H4 (cell line): ENCODE data around the gene SGCA. TPM values are rescaled to one million over a fixed set of nuclear protein-coding genes. Genes with fewer than 3 reads are reported as not detected.

ENCODE experiments used
- DNase-seq: peaks from one replicate; pipeline ENCODE4 v3.0.0-alpha.2; 2015; ENCODE audit warnings: low spot score
- total RNA-seq: library from RNA; depleted of rRNA; stranded (reverse); fragments of >200 nt; shearing (Covaris generic); gene quantifications from 2 replicates; pipeline ENCODE4 v1.2.3, GENCODE V29; 2014

The SGCA gene
- total RNA-seq, 1 experiment from 2014 or later: 0.45 TPM

DNA sequence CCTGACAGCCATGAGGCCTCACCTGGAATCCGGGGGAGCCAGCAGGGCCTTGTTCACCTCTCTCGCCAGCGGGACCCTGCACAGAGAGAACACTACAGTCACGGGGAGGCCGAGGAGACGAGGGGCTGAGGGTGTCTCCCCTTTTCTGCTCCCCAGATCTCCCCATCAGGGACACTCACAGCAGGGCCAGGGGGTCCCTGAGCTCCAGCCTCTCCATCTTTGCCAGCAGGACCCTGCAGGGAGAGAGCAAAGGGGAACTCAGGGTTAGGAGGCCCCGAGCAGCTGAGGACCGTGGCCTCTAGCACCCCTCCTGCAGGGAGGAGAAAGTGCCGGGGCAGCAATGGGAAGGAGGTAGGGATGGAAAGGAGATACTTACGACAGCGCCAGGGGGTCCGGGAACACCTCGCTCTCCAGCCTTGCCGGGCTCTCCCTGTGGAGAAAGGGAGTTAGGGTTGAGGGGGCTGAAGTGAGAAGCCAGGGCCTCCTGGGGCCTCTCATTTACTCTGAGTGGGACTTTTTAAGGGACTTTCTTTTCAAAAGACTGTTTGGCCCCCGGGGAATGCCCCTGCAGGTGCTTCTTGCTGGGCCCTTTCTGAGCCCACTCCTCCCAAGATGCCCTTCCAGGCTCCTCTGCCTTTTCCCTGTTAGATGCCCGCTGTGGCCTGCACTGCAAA is 26.9 kb downstream of the SGCA start:
- DNase-seq: no peak

DNA sequence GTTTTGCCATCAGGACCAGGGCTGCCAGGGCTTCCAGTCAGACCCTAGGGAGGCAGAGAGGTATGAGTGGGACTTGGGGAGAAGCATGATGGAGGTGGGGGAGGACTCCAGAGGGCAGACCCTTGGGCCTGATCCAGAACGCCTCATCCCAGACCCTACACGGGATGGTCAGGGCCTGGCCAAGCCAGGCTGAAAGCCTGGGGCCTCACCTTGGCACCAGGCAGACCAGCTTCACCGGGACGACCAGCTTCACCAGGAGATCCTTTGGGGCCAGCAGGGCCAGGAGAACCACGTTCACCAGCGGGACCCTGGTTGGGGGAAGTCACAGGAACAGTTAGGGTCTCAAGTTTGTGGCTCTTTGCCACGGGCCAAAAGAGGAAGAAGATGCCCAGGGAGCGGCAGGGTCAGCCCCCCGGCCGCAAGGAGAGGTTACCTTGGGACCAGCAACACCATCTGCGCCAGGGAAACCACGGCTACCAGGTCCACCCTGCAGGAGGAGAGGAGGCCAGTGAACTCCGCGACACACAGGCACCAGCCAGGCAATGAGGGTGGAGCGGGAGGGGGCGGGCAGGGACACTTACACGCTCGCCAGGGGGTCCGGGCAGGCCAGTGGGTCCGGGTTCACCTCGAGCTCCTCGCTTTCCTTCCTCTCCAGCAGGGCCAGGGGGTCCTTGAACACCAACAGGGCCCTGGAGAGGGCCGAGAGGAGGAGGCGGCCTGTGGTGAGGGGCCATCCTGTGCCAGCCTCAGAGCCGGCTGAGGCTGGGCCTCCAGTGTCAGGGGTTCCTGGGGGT is 28.5 kb downstream of the SGCA start:
- no peak for DNase-seq

DNA sequence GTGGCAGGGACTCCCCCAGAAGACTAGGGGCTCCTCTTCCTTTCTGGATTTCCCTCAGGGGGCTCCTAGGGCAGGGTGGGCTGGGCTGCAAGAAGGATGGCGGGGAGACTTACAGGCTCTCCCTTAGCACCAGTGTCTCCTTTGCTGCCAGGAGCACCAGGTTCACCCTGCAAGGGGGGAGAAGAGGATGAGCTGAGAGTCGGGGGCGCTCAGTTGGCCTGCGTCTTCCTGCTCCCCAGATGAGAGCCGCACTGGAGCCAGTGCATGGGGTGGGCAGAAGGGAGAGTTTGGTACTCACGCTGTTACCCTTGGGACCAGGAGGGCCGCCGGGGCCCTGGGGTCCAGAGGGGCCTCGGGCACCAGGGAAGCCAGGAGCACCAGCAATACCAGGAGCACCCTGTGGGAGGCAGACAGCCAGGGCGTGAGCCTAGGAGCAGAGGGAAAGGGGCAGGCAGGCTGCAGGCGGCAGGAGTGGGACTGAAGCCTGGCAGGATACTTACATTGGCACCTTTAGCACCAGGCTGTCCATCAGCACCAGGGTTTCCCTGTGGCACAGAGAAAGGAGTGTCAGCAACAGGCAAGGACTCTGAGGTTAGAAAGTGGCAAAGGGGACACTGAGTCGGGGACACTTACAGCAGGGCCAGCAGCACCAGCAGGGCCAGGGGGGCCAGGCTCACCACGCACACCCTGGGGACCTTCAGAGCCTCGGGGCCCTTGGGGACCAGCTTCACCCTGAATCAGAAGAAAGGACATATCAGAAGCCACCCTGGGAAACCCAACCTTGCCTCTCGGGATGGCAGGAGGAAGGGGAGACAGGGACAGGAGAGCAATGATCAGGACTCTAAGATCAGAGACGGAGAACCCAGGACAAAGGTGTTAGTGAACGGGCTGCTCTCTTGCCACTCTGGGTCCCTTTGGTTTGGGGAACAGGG is 29.4 kb downstream of the SGCA start:
- no peak for DNase-seq

DNA sequence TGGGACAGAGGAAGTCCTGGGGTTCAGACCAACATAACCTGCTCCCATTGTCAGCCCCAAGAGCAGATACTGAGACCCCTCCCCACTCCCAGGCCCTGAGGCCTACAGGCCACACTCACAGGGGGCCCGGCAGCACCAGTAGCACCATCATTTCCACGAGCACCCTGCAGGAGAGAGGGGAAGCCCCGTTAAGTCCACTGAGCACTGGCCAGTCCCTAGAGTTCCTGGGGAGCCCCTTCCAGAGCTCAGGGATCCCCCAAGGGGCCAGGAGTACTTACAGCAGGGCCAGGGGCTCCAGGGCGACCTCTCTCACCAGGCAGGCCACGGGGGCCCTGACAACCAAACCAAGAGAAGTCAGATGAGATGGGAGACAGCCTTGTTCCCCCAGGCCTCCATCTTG is 30.2 kb downstream of the SGCA start:
- no peak for DNase-seq

DNA sequence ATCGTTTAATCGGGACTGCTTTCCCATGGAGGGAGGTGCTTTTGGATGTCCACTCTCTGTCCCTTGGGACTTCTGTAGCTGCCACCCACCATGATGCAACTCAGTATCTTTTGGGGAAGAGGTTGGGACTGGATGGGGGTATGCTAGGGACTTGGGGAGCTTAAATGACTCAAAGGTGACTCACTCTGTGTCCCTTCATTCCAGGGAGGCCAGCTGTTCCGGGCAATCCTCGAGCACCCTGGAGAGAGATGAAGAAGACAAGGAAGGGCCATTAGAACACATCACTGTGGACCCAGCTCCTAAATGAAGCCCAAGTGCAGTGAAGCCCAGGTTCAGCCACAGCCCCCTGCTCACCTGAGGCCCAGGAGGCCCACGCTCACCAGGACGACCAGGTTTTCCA is 31.0 kb downstream of the SGCA start:
- no peak for DNase-seq

DNA sequence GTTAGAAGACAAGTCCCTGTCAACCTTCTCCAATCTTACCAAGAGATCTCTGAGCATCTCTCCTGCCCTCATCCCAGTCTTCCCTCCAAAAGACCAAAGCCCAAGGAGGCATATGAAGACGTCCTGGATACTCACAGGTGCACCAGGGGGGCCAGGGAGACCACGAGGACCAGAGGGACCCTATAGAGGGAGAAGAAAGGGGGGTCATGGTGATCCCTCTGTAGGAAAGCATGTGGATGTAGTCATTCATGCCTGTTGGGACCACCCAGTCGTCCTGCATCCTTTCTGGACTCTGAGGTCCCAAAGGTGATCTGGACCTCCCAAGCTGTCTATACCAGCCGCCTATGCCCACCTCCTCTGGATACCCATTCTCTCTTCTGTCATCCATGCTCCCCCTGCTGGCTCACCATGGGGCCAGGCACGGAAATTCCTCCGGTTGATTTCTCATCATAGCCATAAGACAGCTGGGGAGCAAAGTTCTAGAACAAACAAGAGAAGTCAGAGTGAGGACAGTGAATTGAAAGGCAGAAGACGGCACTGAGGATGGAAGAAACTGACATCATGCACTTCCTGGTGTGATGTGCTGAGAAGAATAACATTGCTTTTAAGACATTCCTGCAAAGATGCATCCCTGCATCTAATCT is 32.3 kb downstream of the SGCA start:
- peak; percentile 65 for DNase-seq

DNA sequence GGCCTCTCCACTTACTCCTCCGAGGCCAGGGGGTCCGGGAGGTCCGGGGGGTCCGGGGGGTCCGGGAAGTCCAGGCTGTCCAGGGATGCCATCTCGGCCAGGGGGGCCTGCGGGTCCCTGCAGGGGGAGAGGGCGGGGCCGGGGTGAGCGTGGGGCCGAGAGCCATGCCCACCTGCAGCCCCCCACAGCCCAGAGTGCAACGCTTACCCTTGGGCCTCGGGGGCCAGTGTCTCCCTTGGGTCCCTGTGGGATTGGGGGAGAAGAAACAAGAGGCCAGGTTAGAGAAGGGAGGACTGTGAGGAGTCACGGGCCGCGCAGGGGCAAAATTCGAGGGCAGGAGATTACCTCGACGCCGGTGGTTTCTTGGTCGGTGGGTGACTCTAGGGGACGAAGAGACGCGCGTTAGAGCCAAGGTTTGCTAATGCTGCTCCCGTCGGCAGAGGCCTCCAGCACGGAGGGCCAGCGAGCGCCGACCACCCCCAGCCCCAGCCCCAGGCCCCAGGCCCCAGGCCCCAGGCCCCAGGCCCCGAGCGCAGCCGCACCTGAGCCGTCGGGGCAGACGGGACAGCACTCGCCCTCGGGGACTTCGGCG is 33.5 kb downstream of the SGCA start:
- DNase-seq: no peak

DNA sequence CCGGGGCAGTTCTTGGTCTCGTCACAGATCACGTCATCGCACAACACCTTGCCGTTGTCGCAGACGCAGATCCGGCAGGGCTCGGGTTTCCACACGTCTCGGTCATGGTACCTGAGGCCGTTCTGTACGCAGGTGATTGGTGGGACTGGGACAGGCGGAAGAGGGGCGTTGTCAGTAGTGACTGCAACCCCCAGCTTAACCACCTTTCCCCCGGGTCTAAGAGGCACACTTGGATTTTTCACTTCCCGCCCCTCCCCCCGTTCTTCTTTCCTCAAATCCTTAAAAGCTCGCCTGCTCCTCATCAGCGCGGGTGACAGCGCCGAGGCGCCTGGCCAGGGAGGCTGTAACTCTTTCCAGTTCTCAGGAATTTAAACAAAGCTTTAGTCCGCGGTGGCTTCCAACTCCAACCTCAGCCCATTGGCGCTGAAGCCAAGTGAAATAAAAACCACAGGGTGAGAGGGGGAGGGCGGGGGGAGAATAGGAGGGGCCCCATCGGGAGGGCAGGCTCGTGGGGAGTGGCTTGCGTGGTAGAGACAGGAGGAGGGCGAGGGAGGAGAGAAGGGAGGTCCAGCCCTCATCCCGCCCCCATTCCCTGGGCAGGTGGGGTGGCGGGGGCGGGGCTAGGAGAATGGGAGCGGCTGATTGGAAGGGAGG is 34.1 kb downstream of the SGCA start:
- DNase-seq: peak; percentile 97

DNA sequence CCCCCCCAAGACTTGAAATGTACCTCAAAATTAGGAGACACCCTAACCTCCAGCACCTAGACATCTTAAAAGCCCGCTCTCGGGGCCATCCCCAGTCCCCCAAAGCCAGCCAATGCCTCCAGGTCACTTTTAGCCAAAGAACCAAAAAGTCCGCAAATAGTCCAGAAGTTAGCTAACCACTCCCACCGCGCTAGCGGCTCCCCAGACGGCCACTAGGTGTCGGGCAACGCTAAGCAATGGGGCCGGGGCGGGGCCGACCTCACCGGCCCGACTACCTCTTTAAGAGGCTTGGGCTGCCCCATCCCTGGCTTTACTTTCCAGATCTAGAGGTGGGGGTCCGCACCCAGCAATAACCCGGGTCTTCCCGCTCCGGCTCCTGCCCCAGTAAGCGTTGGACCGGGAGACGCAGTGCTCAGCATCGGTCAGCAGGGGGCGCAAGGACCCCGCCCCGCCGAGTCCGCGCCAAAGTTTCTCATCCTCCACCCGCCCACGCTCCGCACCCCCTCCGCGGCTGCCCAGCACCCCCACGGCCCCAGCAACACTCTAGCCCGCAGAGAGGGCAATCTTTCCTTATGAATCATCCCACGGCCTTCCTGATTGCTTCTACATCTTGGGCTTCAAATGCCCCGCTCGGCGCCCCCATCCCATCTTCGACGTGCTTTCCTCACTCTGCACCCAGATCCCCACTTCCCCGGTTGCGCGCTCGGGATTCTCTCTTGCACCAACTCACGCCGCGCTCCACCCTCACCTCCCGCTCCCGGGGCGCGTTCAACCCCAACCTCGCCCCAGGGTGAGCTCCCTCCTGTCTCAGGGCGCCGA is 34.9 kb downstream of the SGCA start:
- peak; percentile 93 for DNase-seq

DNA sequence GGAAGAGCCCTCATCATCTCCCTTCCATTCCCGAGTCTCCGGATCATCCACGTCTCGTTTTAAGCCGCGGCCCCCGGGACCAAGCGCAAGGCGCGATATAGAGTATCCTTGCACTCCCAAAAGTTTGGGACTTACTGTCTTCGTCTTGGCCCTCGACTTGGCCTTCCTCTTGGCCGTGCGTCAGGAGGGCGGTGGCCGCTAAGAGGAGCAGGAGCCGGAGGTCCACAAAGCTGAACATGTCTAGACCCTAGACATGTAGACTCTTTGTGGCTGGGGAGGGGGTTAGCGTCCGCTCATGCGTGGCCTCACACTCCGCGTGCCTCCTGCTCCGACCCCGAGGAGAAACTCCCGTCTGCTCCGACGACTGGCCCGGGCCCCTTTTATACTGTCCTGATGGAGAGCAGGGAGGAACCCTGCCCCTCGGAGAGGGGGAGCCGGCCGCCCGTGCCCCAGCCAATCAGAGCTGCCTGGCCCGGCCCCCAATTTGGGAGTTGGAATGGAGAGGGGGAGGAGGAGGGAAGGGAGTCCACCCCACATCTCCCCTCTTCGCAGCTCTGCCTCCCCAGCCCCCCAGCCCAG is 35.6 kb downstream of the SGCA start, which contains the start of gene COL1A1:
TSS of gene COL1A1 (minus strand) at position 356 of the 579 bp plus-strand sequence. CDS start at position 238, 118 bp downstream.
- DNase-seq: no peak

DNA sequence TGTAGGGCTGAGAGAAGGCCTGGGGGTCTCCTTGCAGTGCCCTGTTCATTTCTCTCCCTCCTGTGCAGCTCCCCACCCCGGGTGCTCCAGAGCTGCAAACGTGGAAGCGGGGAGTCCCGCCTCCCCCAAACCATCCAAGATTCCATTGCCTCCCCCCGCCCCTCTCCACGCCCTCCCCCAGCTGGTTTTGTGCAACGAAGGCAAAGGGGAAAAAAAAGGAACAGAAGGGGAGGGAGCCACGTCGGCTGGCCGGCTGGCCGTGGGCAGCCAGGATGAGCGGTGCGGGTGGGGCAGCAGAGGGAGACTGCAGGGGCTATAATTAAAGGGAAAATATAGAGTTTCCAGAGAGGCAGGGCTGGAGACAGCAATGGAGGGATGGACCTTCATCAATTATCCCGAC is 37.3 kb downstream of the SGCA start:
- DNase-seq: no peak

DNA sequence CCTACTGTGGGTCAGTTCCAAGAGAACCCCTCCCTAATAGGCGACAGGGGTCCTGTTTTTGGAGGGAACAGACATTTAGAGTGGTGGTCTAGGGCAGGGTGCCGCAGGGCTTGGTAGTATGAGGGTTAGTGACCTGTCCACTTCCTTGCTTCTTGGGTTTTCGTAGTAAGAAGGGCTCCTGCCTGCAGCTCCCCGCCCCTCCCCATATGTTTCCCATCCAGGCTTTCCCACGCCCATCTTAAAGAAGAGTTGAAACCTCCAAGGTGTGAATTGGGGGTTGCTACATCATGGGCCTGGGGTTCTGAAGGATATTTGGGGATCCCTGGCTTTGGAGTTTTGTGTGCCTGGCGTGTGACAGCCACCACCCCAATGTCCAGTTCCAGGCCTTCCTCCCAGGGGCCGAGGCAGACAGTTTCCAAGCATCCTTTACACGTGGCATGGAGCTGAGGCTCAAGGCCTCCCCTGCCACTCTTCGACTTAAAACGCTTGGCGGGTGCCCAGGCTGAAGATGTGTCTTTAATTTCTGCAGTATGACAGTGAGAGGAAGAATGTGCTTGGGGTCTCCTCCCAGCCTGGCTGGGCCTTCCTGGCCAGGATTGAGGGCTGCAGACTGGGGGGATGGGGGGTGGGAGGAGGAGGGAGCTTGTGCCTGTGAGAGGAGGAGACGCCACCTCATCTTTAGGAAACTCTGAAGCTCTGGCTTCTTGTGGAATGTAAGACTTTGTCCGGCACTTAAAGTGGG is 38.0 kb downstream of the SGCA start:
- DNase-seq: no peak

DNA sequence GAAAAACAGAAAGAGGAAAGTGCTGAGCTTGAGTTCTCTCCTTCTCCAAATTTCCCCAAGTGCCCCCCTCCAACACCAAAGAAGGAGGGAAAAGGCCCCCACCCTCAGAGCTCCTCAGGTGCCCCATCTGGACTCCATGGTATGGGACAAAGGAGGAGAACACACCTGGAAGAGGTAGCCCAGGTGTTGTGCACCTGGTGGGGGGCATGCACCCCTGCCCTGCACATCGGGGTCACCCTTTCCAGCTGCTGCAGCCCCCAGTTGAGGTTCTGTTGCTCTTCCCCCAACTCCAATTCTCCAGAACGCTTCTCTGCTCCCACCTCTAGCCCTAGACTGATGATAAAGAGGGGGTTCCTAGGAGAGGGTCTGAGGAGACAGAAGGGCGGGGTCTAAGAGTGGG is 38.6 kb downstream of the SGCA start:
- DNase-seq: no peak

DNA sequence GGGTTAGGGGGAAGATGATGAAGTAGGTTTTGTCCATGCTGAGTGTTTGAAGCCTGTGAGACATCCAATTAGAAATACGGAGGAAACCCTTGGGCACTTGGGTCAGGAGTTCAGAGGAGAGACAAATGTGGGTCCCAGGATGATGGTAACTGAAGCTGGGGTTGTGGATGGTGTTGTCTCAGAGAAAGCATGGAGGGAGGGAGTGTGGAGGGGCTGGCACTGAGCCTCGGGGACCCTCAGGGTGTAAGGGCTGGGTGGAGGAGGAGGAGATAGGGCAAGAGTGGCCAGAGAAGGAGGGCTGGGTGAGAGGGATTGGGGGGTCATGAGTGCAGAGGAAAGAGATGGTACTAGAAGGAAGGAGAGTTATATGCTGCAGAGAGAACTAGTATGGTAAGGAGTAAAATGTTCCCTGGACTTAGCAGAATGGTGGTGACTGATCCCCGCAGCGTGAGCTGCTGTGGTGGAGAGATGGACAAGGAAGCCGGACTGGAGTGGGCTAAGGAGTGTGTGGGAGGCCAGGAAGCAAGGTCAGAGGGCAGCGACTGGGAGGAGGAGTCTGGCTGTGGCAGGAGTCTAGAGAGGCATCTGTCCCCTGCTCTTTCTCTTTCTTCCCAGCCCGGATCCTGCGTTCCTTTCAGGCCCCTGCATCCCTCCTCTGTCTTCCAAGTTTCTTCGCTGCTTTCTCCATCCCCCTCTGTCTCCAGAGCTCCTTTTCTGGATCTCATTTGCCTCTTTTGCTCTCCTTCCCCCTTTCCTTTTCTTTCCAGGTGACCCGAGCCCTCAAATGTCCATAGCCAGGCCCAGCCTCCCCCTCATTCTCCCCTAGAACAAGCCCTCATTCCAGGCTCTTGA is 39.5 kb downstream of the SGCA start:
- DNase-seq: no peak

DNA sequence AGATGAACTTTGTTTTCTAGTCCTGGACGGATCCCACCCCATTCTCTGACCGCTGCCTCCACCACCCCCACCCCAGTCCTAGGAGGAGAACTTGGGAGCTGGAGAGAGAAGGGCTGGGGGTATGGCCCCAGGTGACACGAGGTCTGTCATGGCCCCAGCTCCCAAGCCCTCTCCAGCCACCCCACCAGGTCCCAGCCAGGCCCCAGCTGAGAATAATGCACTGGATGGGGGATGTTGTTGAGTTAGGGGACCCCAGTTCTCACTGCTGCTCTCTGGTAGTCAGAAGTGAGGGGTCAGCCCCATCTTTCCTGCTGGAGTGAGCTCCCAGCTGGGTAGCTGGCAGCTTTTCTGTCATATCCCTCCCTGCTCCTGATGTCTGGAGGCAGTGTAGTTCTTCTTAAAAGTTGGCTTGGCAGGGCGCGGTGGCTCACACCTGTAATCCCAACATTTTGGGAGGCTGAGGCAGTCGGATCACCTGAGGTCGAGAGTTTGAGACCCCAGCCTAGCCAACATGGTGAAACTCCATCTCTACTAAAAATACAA is 40.2 kb downstream of the SGCA start:
- no peak for DNase-seq

DNA sequence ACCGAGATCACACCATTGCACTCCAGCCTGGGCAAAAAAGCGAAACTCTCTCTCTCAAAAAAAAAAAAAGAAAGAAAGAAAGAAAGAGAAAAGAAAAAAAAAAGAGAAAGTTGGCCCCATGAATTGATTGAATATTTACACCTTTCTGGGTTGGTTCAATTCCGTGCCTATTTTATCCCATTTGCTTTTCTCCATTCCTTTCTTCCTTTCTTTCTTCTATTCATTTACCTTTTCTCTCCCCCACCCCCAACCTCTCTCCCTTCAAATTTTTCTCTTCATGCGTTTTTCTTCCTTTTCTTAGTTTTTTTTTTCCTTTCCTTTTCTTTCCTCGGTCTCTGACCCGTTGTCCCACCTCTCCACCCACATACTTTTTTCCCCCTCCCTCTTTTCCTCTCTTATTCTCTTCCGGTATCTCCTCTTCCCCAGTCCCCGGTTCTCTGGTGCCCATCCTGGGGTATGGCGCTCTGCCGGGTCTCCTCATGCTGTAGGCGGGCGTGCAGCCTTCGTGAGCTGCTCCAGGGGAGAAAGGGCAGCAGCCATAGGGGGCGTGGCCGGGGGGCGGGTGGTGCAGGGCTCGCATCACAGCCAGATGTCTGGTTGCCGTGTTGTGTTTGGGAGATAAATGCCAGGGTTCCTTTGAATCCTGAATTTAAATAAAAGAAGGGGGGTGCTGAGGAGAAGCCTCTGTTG is 40.9 kb downstream of the SGCA start:
- peak; percentile 46 for DNase-seq

DNA sequence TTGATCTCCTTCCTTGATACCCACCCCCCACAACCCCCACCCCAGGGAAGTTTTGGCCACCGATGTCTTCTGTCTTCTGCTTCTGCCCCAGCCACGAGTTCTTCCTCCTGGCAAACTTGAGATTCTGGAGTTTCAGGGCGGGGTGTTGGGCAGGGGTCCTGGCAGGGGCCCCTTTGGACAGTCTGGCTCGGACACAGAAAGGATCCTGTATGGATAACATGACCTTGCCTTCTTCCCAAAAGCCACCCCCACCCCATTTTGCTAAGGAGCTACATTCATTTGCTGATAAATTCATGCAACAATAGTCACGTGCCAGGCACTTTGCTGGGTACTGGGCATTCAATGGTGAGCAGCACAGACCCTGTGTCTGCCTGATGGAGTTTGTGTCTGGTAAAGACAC is 41.5 kb downstream of the SGCA start:
- no peak for DNase-seq
